GM19468 (cell line): ENCODE data around the gene CRYBB3.
"Not testable (repeated sequence)": the region's sequence is repeated elsewhere in the genome, so short reads cannot be mapped to it uniquely, and the experiment has no call there.

Source experiments
- ATAC-seq: cut with Tn5 transposase; IDR thresholded peaks from one replicate; pipeline ENCODE4 v1.9.1; 2021; ENCODE audit warnings: mild to moderate bottlenecking, moderate library complexity, moderate number of reproducible peaks; ENCODE audit not compliant: unreplicated experiment; ENCODE audit errors: extremely low read depth

CRYBB3 gene

DNA sequence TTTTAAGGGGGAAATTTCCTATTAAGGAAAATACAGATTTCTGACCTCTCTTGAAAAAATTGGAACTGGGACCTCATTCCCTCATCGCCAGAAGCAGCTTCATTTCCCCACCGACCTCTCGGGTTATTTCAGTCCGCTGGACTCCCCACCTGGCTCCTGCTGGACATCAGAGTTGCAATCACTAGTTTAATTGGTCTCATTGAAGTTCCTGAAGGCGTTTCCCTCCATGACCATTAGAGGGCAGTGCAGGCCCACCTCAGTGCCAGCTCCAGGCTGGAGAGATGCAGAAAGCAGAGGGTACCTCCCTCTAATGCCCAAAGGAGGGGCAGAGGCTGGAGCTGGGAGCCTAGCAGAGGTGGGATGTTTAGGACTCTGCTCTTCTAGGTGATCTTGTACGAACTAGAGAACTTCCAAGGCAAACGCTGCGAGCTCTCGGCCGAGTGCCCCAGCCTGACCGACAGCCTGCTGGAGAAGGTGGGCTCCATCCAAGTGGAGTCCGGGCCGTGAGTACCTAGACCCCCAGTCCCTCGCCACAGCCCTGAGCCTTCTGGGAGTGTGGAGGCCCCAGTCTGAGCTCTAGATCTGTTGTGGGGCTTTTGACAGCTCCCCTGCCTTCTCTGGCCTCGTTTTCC is 2.7 kb downstream of the CRYBB3 start:
- no peak for ATAC-seq

DNA sequence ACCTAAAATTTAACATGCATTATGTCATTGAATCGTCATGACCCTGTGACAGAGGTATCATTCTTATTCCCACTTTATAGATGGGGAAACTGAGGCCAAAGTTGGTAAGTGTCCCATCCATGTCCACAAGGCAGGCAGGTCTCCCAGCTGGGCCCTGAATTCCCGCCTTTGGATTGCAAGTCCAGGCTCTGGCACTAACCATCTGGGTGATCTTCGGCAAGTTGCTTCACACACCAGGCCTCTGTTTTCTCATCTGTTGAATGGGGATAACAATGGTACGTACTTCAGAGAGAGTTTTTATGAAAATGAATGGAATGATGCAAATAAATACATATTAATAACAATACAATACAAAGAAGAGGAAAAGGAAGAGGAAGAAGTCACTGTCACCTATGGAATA is 3.4 kb downstream of the CRYBB3 start:
- ATAC-seq, result no peak

DNA sequence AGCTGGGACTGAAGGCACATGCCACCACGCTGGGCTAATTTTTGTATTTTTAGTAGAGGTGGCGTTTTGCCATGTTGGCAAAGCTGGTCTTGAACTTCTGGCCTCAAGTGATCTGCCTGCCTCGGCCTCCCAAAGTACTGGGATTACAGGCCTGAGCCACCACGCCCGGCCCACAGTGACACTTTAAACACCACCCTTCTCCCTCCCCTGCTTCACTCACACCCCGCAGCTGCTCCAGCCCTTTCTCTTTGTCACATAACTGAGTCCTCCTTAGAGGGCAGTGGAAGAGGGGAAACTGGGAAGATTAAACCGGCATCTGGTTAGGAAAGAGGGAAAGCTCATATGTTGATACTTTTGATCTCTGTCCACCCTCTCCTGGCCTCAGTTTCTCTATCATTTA is 4.9 kb downstream of the CRYBB3 start:
- not testable (repeated sequence) for ATAC-seq

DNA sequence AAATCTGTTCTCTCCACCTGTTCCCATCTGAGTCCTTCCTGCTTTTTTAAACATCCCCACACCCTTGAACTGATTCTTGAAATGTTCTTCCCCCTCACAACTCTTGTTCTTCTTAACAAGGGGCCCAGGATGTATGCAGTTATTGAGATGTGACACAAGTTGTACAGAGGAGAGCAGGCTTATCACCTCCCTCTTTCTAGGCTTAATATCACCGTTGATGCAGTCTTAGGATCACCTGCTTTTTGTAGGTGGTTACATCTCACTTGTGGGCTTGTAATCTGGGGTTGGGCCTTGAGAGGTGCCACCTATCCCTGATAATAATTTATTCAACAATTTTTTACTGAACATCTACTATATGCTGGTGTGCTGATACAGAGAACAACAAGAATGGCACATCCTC is 6.2 kb downstream of the CRYBB3 start:
- ATAC-seq, result no peak

DNA sequence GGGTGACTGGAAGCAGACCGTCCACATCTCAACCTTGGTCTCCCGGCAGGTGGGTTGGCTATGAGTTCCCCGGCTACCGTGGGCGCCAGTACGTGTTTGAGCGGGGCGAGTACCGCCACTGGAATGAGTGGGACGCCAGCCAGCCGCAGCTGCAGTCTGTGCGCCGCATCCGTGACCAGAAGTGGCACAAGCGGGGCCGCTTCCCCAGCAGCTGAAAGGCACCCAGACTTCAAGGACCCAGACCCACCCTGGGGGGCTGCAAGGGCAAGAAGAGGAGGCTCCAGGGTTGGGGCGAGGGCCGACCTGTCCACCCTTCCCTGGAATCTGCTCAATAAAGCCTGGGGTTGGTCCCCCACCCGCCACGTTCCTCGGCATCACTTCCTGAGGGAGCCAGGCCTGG is 7.3 kb downstream of the CRYBB3 start:
- no peak for ATAC-seq

DNA sequence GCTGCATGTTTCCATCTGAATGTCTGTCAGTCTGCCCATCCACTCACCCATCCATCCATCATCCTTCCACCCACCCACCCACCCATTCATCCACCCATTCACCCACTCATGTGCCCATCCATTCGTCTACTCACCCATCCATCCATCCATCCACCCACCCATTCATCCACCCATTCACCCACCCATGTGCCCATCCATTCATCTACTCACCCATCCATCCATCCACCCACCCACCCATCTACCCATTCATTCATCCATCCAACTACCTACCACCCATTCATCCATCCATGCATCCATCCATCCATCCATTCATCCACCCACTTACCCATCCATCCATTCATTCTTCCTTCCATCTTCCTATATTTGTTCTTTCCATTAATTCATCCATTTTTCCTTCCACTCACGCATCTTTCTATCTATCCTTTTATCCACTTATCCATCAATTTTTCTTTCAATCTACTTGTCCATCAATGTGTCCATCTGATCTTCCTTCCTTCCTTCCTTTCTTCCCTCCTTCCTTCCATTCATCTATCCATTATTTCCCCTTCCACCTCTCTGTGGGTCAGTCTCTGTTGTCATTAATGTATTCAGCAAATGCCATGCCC is 8.0 kb downstream of the CRYBB3 start:
- ATAC-seq, result no peak

DNA sequence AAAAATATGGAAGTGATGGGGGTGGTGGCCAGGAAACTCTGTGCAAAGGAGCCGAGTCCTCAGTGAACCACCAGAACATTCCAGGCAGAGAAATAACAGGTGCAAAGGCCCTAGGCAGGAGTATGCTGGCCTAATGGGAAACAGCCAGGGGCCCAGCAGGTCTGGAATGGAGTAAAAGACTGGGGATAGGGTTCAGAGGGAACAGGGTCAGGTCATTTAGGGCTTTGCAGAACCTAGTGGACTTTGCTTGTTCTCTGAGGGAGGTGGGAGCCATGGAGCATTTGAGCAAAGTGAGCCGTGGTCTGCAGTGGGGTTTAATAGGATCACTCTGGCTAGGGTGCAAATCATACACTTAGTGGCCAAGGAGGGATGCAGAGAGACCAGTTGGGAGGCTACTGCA is 8.7 kb downstream of the CRYBB3 start:
- no peak for ATAC-seq

DNA sequence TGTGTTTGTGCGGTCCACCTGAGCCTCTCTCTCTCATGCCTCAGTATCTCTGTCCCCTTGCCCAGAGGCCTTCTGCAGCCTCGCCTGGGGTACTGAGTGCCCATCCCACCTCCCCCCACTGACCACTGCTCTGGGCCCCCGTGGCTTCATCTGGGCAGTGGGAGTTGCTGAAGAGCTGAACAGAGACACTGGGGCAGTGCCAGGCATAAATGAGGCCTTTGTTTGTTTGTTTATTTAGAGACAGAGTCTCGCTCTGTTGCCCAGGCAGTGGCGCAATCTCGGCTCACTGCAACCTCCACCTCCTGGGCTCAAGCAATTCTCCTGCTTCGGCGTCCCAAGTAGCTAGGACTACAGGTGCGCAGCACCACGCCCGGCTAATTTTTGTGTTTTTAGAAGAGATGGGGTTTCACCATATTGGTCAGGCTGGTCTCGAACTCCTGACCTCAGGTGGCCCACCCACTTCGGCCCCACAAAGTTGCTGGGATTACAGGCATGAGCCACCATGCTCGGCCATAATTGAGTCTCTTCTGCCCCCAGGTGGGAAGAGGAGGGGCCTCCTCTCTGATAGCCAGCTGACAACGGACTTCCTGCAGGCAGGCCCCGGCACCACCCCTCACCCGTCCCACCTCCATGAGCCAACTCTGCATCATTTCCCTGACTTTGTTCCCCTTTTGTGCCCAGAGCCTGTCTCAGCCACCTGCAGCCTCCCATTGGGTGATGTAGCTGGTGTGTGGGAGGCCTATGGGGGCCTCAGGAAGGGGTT is 9.3 kb downstream of the CRYBB3 start:
- ATAC-seq, result no peak

DNA sequence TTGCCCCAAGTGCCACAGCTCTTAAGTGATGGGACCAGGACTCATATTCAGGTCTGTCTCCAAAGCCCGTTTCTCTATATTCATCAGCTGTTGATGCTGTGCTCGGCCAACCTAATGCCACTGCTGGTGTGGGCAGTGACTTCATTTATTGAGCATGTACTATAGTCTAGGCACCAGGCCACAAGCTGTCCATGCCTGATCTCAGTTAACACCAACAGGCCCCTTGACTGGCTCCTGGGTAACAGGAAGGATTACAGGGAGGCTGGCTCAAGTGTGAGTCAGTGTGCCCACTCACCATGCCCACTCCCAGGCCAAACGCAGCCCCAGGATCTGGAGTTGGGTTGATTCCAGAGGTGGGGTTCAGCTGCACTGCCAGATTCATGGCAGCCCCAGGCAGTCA is 11.1 kb downstream of the CRYBB3 start:
- no peak for ATAC-seq

DNA sequence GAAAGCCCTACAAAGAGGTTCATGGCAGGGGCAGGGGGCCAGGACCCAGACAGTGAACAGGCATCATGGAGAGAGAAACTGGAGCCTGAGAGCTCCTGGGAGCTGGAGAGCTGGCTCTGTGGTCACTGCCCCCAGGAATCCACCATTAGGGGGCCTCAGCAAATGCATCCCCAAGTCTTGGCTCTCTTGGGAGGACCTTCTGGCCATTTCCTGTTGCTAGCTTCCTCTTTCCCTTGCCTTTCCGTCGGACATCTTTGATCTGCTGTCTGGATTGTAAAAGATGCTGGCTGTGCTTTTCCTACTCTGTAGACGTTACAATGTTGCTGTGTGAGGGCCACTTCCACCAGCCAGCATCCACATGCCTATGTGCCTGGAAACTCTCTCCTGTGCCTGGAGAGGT is 12.7 kb downstream of the CRYBB3 start:
- no peak for ATAC-seq

DNA sequence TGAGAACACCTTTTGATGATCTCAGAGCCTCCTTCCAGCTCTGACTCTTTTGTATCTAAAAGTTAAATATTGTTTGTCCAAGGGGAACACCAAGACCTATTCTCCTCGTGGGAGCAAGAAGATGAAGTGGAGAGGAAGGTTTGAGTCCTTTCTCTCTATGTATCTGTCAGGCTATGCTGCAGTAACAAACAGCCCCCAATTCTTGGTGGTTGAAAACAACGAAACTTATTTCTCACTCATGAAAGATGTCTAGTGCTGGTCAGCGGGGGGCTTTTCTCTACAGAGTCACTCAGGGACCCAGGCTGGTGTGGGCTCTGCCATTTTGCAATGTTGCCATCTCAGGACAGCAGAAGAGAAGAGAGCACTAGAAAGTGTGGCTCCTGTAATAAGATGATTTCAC is 13.6 kb downstream of the CRYBB3 start:
- no peak for ATAC-seq

DNA sequence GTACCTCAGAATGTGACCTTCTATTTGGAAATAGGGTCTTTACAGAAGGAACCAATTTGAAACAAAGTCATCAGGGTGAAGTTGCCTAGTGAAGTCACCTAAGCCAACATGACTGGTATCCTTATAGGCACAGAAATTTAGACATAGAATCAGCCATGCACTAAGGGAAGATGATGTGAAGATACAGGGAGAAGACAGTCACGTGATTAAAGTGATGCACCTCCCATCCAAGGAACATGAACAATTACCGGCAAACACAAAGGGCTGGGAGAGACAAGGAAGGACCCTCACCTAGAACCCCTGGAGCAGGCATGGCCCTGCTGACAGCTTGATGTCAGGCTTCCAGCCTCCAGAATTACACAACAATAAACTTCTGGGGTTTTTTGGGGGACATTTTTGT is 16.6 kb downstream of the CRYBB3 start:
- ATAC-seq, result no peak

DNA sequence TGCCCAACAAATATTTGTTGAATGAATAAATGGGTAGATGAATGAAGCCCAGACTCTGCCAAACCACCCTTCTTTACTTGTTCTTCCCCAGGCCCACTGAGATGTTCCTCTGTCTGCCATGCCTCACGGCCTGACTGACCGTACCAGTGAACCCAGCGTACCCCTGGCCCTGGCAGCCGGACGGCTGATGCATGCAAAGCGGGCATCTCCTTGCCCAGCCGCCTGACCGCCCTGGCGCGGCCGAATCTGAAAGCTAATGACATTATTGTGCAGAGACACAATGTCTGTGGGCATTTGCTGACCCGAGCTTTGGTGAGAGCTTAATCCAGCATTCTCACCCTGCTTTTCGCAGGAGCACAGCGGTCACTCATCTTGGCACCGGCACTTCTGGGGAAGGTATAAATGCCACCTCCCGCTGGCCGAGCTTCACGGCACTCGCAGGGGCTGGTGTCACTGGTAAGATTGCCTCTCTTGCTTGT is 19.6 kb downstream of the CRYBB3 start, which contains the start of gene CRYBB2:
Gene CRYBB2 (plus strand): TSS at position 429 of the 479 bp plus-strand sequence. CDS start 1,791 bp downstream, outside the sequence.
- no peak for ATAC-seq

DNA sequence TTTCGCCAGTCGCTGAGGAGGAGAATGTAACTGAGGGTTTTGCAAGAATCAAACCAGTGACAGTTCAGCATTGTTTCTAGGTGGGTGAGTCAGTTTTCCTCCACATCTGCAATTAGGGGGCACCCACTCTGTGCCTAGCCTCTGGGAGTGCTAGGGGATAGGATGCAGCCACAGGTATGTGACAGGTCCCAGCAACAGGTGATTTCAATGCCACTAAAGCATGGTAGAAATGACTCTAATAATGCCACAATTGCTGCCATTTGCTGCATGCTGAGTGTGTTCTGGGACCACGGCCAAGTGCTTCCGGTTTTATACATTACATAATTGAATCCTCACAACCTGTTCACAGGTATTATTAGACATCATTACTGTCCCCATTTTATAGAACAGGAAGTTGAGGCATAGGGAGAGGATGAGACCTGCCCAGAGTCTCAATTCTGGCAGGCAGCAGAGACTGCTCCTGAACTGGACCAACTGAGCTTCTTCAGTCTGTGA is 20.3 kb downstream of the CRYBB3 start:
- no peak for ATAC-seq

DNA sequence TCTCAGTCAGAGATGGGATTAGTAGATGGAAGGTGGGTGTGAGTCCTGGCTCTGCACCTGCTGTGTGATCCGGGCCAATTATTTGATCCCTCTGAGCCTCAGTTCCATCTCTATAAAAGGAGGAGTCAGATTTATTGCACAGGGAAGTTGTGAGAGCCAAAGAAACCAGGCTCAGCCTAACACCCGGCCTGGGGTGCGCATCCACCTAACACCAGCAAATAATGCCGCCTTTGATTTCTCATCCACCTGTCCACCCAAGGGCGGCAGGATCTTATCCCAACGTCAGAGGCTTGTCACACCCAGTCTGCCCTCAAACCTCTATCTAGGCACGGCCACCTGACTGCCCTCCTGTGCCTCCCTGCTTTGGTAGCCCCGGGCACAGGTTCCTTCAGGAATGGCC is 22.1 kb downstream of the CRYBB3 start:
- ATAC-seq, result no peak

DNA sequence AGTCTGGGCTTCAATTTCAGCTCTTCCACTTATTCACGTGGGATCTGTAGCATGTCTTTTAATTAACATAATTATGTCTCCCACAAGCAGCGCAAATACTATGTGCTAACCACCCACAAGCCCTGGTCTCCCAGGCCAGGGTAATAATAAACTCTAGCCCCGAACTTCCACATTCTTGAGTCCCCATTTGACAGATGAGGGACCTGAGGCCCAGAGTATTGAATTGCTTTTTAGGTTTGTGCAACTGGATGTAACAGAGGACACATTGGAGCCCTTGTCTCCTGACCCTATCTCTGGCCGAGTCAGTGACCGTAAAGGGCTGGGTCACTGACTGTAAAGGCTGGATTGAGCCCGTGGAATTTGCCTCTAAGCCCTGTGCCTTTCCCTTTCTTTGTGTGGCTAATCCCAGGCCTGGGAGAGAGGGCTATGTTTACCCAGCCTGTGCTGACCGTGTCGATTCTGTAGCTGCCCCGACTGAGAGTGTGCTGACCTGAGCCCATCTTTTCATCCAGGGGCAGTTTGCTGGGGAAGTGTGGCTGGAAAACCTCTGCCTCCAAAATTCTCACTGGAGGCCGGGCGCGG is 23.7 kb downstream of the CRYBB3 start:
- ATAC-seq, result no peak

DNA sequence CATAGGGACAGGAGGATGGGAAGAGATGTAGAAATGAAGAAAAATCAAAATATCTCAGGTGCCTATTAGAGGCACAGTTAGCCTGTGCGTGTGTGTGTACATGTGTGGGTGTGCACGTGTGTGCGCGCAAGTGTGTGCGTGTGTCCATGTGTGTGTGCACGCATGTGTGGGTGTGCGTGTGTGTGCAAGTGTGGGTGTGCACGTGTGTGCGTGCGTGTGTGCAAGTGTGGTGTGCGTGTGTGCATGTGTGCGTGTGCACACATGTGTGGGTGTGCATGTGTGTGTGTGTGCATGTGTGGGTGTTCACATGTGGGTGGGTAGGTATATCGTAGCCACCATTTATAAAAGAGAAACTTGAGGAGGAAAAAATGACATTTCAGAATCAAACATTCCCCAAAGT is 29.2 kb downstream of the CRYBB3 start:
- ATAC-seq, result no peak

DNA sequence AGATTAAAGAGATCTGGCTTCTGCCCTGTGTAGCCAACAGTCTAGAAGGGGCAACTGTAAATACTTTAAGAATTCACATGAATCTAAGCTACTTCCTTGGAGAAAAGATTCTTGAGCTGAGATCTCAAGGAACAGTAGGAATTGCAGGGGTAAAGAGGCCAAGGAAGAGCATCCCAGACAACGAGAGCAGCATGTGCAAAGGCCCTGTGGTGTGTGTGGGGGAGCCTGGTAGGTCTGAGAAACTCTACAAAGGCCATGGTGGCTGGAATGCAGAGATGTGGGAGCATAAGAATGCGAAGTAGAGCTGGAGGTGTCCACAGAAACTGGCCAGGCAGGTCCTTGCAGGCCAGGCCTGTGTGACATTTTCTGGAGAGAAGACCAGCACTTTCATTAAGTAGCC is 31.1 kb downstream of the CRYBB3 start:
- ATAC-seq, result not testable (repeated sequence)

DNA sequence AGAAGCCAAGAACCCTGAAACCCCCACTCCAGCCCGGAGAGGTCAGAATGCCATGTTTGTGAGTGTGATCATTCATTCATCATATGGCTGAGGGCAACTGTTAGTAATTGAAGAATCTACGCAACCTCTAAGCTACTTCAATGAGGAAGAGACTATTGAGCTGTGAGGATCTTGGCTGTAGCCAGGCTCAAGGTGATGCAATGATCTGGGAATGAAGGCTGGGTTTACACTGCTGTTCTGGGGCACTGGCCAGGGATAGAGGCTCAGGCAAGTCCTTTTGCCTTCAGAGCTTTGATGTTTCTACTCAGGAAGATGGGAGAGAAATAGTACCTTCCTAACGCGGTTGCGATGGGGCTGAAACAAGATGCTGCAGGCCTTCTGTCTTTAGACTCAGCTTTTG is 32.6 kb downstream of the CRYBB3 start:
- no peak for ATAC-seq

DNA sequence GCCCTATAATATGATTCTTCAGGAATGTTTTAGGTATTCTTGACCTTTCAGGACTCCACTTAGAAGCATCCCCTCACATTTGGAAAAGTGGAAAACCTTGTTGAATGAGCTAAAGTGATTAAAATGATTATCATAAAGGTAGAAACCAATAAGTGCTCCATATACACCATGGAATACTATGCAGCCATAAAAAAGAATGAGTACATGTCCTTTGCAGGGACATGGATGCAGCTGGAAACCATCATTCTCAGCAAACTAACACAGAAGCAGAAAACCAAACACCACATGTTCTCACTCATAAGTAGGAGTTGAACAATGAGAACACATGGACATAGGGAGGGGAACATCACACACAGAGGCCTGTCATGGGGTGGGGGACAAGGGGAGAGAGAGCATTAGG is 34.0 kb downstream of the CRYBB3 start:
- ATAC-seq, result not testable (repeated sequence)
